Muscle of leg (tissue), 11 donors: ENCODE results near the gene KMO. TPM values are rescaled to one million over a fixed set of nuclear protein-coding genes. Genes with fewer than 3 reads are reported as not detected.

Experiments used
- DNase-seq: peaks from one replicate; pipeline ENCODE4 v3.0.0; 2013
- H3K27ac ChIP-seq: one replicate; pipeline ENCODE4 v1.5.1; 2013; ENCODE audit warnings: mild to moderate bottlenecking, low read length, control low read depth
- H3K27me3 ChIP-seq: one replicate; pipeline ENCODE4 v1.6.1; 2013; ENCODE audit warnings: low read length; ENCODE audit not compliant: control insufficient read depth, insufficient read depth
- H3K36me3 ChIP-seq: one replicate; pipeline ENCODE4 v1.6.1; 2013; ENCODE audit warnings: low read length; ENCODE audit not compliant: control insufficient read depth, insufficient read depth
- H3K4me1 ChIP-seq: one replicate; pipeline ENCODE4 v1.6.1; 2013; ENCODE audit warnings: low read length; ENCODE audit not compliant: control insufficient read depth, insufficient read depth
- H3K4me3 ChIP-seq: one replicate; pipeline ENCODE4 v1.5.1; 2013; ENCODE audit warnings: low read length, control low read depth
- H3K9me3 ChIP-seq: replicated peaks from 2 replicates; pipeline ENCODE4 v1.6.1; 2013; ENCODE audit warnings: low read depth, low read length; ENCODE audit not compliant: control insufficient read depth
- WGBS: methylation state at CpG from one replicate; pipeline ENCODE4 v1.1.5; 2013; ENCODE audit warnings: missing lambda C conversion rate; ENCODE audit not compliant: insufficient coverage; 5-methylcytosine and 5-hydroxymethylcytosine counted together
- polyA plus RNA-seq, 8 donors: library from polyadenylated mRNA; unstranded; fragments of 120-200 nt; gene quantifications; one replicate each; pipeline versions ENCODE4 v1.2.1 to v1.2.3, GENCODE V29; 2013; ENCODE audit warnings: inconsistent platforms in 1 of 8, low replicate concordance in 1 of 8; ENCODE audit not compliant: insufficient read length in 8 of 8, insufficient read depth in 1 of 8
- total RNA-seq: library from RNA; stranded (reverse); fragments of 120-200 nt; gene quantifications from one replicate; pipeline ENCODE4 v1.2.4, GENCODE V29; 2013

Gene KMO
- total and polyA plus RNA-seq, 9 donors = 0.11 to 0.53 (median 0.23) TPM

GRCh38 chr1:241610056-241610815 lies 78.1 kb downstream of the KMO start:
- DNase-seq = no peak
- 50% methylated on average over 6 of the region's 8 CpGs for WGBS
- no peak overlapping the region for H3K4me3 ChIP-seq

GRCh38 chr1:241611063-241611462 lies 78.9 kb downstream of the KMO start:
- H3K9me3 ChIP-seq = no peaks in the 10 kb centered on the region
- H3K27me3 ChIP-seq = no peaks in the 10 kb centered on the region
- peak; percentile 72 for DNase-seq
- H3K4me3 ChIP-seq = no peak overlapping the region
- no peaks in the 10 kb centered on the region for H3K36me3 ChIP-seq
- H3K27ac ChIP-seq = no peak overlapping the region
- no peaks in the 10 kb centered on the region for H3K4me1 ChIP-seq
- no CpG with 5 or more reads among the region's 3 CpGs for WGBS

More at GRCh38 chr1:241610056-241610815, 78.1 kb downstream of the KMO start:
- no peaks in the 10 kb centered on the region for H3K36me3 ChIP-seq
- no peaks in the 10 kb centered on the region for H3K4me1 ChIP-seq
- no peaks in the 10 kb centered on the region for H3K27me3 ChIP-seq
- H3K27ac ChIP-seq = no peak overlapping the region
- no peaks in the 10 kb centered on the region for H3K9me3 ChIP-seq

GRCh38 chr1:241611736-241612135 lies 79.6 kb downstream of the KMO start:
- no peak overlapping the region for H3K4me3 ChIP-seq
- WGBS = 75% methylated on average over 1 of the region's 1 CpG
- no peak overlapping the region for H3K27ac ChIP-seq

GRCh38 chr1:241612533-241613477 lies 80.6 kb downstream of the KMO start:
- H3K27ac ChIP-seq = no peak overlapping the region
- no peaks in the 10 kb centered on the region for H3K36me3 ChIP-seq
- no peaks in the 10 kb centered on the region for H3K27me3 ChIP-seq
- peak; percentile 26 for DNase-seq
- WGBS = 36% methylated on average over 3 of the region's 9 CpGs
- H3K4me3 ChIP-seq = no peak overlapping the region
- no peaks in the 10 kb centered on the region for H3K4me1 ChIP-seq
- H3K9me3 ChIP-seq = no peaks in the 10 kb centered on the region

More at GRCh38 chr1:241611736-241612135, 79.6 kb downstream of the KMO start:
- no peaks in the 10 kb centered on the region for H3K36me3 ChIP-seq
- no peaks in the 10 kb centered on the region for H3K27me3 ChIP-seq
- DNase-seq = no peak
- H3K4me1 ChIP-seq = no peaks in the 10 kb centered on the region
- no peaks in the 10 kb centered on the region for H3K9me3 ChIP-seq

GRCh38 chr1:241614144-241614543 lies 82.0 kb downstream of the KMO start:
- WGBS = 79% methylated on average over 2 of the region's 4 CpGs

GRCh38 chr1:241614572-241614971 lies 82.4 kb downstream of the KMO start:
- DNase-seq = no peak
- Histone ChIP-seq H3K36me3 (no peaks in the 10 kb centered on the region), H3K4me3 (no peak overlapping the region), H3K27me3 (no peaks in the 10 kb centered on the region), H3K27ac (no peak overlapping the region), H3K9me3 (no peaks in the 10 kb centered on the region), H3K4me1 (no peaks in the 10 kb centered on the region)
- WGBS = 66% methylated on average over 3 of the region's 4 CpGs

More at GRCh38 chr1:241614144-241614543, 82.0 kb downstream of the KMO start:
- no peak for DNase-seq
- Histone ChIP-seq H3K27me3 (no peaks in the 10 kb centered on the region), H3K4me3 (no peak overlapping the region), H3K9me3 (no peaks in the 10 kb centered on the region), H3K4me1 (no peaks in the 10 kb centered on the region), H3K36me3 (no peaks in the 10 kb centered on the region), H3K27ac (no peak overlapping the region)

- no peak overlapping the region for H3K27ac ChIP-seq
- WGBS = 89% methylated on average over 6 of the region's 8 CpGs
- no peaks in the 10 kb centered on the region for H3K27me3 ChIP-seq
- H3K36me3 ChIP-seq = no peaks in the 10 kb centered on the region
- H3K4me1 ChIP-seq = no peaks in the 10 kb centered on the region
- no peak overlapping the region for H3K4me3 ChIP-seq
- DNase-seq = no peak
- no peaks in the 10 kb centered on the region for H3K9me3 ChIP-seq
Measured at GRCh38 chr1:241615043-241615974, 83.1 kb downstream of the KMO start.

- Histone ChIP-seq H3K27me3 (no peaks in the 10 kb centered on the region), H3K9me3 (no peaks in the 10 kb centered on the region), H3K27ac (no peak overlapping the region), H3K4me3 (no peak overlapping the region), H3K4me1 (no peaks in the 10 kb centered on the region), H3K36me3 (no peaks in the 10 kb centered on the region)
- WGBS = 86% methylated on average over 5 of the region's 7 CpGs
- DNase-seq = no peak
Measured at GRCh38 chr1:241617426-241617825, 85.2 kb downstream of the KMO start.

- DNase-seq = no peak
- H3K4me3 ChIP-seq = no peak overlapping the region
- H3K36me3 ChIP-seq = no peaks in the 10 kb centered on the region
- no peak overlapping the region for H3K27ac ChIP-seq
- no peaks in the 10 kb centered on the region for H3K9me3 ChIP-seq
- no peaks in the 10 kb centered on the region for H3K27me3 ChIP-seq
- WGBS = no CpG with 5 or more reads among the region's 5 CpGs
- H3K4me1 ChIP-seq = no peaks in the 10 kb centered on the region
Measured at GRCh38 chr1:241622669-241623068, 90.5 kb downstream of the KMO start.
